GM18508 (cell line): ENCODE measurements around the gene MPPED2.
"Not testable (repeated sequence)": the region's sequence is repeated elsewhere in the genome, so short reads cannot be mapped to it uniquely, and the experiment has no call there.

ENCODE experiments used
- ATAC-seq: cut with Tn5 transposase; IDR thresholded peaks from one replicate; pipeline ENCODE4 v1.9.1; 2021; ENCODE audit warnings: moderate number of reproducible peaks; ENCODE audit not compliant: insufficient read depth, unreplicated experiment

Gene MPPED2

DNA sequence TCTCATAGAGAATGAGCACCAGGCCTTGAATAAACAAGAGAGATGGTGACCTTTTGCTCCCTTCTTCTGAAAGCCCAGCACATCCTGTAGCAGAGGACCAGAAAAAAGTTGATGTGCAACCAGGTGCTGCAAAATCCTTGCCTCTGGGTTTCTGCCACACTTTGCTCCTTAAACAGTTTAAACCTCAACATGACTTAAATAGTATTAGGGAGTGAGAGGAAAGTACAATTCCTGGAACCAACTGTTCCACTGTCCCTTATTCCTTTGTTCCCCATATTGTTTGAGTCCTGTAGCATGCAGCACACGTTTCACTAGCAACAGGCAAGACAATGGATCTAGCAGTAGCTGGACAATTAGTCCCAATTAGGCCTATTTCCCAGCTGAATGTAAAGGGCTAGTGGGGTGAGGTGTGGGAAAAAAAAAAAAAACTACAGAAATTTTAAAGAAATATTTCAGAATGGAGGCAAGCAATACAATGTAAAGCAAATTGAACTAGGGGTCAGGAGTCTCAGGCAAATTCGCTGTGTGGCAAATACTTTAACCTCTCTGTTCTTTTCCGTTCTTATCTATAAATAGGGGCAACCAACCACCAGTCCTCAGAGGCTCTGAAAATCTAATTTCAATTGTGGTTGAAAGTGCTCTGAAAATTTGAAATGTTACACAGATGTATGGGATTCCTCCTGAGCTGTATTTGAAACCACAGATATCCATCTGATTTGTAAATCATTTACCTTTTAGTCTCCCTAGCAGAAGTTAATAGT lies 6.6 kb downstream of the MPPED2 start:
- no peak for ATAC-seq

- ATAC-seq, result no peak
These were observed 7.7 kb downstream of the MPPED2 start for GRCh38 chr11:30578406-30578805.

DNA sequence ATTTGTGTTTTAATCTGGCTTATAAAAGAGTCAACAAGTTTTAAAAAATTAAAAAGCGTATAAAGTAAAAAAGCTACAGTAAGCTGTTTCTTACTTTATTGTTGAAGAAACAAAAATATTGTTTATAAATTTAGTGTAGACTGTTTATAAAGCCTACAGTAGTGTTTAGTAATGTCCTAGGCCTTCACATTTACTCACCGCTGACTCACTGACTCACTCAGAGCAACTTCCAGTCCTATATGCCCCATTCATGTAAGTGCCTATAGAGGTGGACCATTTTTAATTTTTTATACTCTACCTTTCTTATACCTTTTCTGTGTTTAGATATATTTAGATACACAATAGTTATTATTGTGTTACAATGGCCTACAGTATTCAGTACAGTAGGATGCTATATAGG lies 12.2 kb downstream of the MPPED2 start:
- ATAC-seq, result no peak

- ATAC-seq, result no peak
These were observed 17.2 kb downstream of the MPPED2 start for GRCh38 chr11:30568931-30569330.

DNA sequence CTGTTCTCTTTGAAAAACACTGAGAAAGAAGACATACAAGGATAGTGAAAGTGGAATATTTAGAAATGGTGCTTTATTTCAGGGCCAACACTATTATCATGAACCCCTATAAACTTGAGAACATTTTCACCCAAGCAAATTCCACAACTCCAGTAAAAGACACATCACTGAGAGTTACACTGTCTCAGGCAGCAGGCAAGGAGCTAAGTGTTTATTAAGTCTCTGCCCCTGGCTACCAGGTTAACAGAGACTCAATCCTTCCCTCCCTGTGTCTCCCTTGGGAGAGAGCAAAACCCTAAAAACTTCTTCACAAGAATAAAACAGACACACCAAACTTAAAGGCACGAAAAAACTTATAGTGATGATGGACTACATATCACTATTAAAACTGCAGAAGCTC lies 18.5 kb downstream of the MPPED2 start:
- no peak for ATAC-seq

DNA sequence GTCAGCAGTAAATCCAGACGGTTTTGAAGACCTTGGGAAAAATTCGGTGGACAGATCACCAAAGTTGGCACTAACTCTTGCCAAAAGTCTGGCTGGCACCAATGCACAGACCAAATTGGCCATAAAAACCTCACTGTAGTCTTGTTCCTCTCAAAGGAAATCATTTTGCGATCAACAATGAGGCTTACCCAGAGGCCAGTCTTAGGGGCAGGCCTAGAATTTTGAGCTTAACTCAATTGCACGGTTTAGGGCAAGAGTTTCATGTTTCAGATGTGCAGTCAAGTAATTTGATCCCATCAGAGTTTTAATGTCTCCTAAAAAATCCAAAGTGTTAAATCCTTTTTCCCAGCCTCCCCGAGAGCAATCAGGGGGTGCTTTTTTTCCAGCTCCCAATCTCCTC lies 19.0 kb downstream of the MPPED2 start:
- no peak for ATAC-seq

DNA sequence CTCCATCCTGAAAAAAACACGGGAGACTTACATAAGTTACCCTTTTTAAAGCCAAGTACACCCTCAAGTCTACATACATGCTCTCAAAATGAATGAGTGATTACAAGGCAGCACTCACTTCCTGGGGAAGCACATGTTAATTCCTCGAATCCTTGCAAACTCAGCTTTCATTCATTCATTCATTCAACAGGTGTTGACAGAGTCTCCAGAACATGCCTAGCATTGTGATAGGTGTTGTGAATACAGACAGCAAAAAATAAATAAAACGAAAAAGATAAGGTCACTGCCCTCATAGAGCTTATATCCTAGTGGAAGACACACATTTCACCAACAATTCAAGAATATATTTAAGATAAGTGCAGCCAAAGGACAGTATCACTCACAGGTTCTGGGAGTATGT lies 19.7 kb downstream of the MPPED2 start:
- ATAC-seq, result no peak

DNA sequence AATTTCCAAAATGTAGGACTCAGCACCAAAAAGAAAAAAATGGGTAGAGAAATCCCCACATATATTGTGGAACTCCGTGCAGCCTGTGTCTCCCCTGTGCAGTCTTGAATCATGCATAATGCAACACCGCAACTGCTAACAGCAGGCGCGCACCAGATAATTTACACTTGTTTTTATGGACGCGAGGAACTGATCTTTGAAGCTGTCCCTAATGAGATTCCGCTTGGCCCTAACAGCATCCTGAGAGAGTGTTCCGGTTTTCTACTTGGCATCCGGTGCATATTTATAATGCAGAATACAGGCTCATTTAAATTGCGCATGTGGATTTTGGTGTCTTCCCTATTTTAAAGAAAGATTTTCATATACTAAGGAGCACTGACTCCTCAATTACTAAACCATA lies 21.1 kb downstream of the MPPED2 start:
- no peak for ATAC-seq

DNA sequence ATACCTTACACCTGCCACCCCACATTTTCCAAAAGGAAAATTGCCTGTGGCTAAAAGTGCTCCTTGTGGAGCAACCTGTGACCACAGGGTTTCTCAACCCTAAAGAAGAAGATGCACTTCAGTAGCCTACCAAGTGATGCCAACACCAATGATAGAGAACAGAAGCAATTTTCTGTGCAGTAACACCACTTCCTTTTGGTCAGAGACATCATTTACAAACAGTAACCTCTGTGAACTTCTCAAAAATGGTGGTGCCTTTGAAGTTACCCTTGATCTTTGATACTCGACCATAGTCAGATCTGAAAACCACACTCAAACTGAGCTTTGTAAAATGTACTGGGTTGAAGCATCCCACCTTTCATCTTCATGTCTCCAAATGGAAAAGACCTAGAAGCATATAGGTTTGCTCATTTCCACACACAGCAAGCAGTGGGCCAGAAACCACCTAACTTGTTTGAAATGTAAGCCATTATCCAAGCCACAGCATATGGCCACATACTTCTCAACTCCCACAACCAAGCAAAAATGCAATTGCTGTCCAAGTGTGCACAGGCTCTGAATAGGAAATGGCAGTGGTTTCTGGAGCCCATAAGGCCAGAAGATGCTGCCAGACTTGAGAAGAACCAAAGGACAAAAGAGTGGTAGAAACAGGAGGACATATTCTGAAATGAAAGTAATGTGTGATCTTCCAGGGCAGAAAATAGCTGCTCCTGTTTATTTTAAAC lies 24.3 kb downstream of the MPPED2 start:
- no peak for ATAC-seq

- ATAC-seq, result no peak
These were observed 25.7 kb downstream of the MPPED2 start for GRCh38 chr11:30560206-30561106.

DNA sequence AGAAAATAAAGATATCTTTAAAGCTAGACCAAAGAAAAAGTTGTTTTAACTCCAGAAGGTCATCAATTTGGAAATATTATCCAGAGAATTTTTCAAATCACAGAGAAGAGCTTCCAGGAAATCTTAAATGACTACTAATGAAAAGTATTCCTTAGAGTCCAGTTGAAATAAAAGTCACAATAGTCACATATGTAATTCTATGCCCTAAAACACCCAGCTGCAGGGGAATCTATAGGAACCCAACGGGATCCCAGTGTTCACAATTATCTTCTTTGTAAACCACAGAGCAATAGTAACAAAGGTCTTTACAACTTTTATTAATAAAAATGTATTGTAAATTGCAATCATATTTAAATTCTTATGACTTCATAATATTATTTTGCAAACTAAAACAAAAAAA lies 27.1 kb downstream of the MPPED2 start:
- no peak for ATAC-seq

GRCh38 chr11:30554587-30554986 lies 31.6 kb downstream of the MPPED2 start:
- not testable (repeated sequence) for ATAC-seq

DNA sequence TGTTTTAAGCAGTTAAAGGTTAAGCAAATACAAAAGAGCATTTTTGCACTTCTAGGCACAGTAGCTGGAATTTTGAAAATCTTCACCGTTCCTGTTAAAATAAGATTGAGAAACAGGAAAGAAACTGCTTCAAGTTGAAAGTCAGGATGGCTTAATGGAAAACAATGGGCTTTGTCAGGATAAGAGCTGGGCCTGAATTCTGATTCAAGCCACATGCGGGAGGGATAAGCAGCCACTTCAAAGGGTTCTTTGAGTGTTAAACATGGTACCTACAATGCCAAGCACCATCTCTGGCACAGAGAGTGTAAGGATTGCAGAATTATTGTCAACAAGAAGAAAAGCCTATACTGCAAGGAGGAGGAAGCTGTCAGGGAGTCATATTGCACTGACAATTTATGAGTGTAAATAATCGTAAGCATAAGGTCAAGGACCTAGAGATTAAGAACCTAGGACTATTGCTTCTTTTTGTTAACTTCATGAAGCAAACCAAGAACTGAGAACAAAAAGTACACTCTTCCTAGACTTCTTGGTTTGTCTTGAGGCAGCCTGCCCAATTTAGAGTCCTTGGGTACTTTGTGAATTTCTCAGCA lies 32.5 kb downstream of the MPPED2 start:
- no peak for ATAC-seq

DNA sequence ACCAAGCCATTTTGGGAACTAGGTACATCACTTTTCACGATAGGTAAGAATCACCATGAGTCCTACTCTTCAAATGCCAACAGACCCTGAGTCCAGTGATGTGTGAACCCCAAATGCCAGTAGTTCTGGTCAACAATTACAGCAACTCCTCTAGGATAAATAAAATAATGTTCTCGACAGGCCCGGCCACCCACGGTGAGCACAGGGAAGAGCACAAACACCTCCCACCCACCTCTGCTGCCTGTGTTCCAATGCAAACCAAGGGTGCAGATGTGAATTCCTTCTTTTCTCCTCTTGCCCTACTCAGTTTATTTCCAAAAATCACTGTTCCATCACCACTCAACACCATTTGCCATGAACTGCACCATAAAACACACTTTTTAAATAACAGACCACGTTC lies 33.3 kb downstream of the MPPED2 start:
- no peak for ATAC-seq

DNA sequence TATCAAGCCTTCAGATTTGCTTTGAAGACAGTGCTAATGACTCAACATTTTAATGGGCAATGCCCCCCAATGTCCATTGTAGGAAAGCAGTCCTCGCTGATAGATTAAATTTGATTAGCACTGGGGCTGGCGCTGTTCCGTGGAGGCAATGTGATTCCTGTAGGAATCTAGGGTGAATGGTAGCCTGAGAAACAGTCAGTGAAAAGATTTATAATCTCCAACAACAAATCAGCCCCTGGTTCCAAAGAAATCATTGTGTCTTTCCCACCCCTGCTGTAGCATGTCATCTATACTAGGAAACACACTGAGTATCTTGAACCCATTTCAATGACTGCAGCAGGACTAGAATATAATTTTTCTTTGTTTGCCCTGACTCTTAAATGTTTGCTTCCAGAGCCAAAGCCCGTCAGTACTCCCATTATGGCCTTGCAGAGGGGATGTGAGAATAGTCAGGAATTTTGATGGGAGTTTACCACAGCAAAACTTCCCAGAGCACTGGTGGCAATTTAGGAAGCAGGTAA lies 36.1 kb downstream of the MPPED2 start:
- ATAC-seq, result no peak

DNA sequence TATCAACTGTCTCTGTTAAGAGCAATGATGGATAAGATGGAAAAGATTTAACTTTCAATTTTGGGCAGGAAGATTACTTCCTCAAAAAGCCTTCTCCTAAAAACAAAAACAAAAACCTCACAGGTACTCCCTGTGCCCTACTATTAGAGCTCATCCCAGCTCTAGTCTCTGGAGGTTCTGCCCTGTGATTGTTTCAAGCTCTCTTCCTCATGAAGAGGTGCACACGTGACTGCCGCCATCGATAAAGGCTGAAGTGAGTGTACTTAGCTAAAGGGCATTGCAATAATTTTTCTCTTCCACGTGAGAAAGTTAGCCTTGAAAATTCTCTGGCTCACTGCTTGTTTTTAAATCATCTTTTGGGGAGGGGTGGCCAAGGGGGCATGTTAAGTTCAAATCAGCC lies 36.6 kb downstream of the MPPED2 start:
- no peak for ATAC-seq

DNA sequence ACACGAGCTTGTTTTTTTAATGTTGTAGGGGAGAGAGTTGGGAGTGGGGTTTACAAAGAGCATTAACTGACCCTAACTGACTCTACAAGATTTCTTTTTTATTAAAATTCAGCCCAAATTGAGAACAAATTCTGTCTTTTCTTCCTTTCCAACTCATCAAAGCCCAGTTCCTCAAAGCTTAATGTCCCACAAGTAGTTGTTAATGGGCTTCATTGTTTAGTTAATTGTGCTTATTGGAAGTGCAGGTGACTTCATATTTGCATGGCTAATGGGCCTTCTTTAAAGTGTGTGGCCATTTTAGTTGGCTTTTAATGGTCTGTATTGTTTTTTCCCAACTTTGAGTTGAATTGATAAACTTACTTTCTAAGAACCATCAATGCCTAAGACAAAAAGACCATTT lies 39.8 kb downstream of the MPPED2 start:
- ATAC-seq, result no peak

DNA sequence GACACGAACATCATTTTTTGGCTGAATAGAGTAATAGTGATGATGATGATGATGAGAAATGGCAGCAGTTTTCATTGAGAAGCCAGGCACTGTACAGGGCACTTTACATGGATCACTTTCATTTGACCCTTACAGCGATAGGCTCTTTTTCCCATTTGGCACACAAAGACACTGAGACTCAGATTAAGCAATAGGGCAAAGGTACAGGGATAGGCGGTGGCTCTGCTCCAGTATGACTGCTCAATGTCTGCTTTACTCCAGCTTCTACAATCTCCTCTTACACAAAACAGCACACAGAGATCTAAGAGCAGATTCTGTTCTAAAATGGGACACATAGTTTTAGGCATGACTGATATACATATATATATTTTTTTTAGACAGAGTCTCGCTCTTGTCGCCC lies 40.6 kb downstream of the MPPED2 start:
- ATAC-seq, result no peak

DNA sequence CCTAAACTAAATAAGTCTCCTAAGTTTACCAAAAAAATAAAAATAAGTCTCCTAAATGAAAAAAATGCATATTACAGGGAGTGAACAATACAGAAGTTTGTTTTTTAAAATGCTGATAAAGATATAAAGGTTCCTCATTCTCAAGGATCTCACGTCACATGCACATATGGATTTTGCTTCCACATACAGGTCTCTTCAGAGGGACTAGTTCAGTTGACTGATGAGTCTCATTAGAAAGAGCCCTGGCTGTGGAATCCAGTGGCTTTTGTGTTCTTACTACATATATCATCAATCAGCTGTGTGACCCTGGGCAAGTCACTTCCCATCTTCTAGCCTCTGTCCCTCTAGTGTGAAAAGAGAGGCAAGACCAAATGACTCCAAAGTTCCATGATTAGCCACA lies 43.1 kb downstream of the MPPED2 start:
- no peak for ATAC-seq

GRCh38 chr11:30540781-30541180 lies 45.4 kb downstream of the MPPED2 start:
- ATAC-seq, result no peak
